Neural crest cell (in vitro differentiated cells): ENCODE data around the gene INAVA. TPM values are rescaled to one million over a fixed set of nuclear protein-coding genes. Genes with fewer than 3 reads are reported as not detected.

Experiments
- DNase-seq: peaks from one replicate; pipeline ENCODE4 v3.0.0; 2021; ENCODE audit warnings: low read depth, mixed read lengths, low spot score
- H3K27ac Mint-ChIP-seq: one replicate; pipeline ENCODE4 v1.8.0; 2021; ENCODE audit warnings: mild to moderate bottlenecking, mixed read lengths; ENCODE audit not compliant: unreplicated experiment
- H3K27me3 Mint-ChIP-seq: 2 replicates; pipeline ENCODE4 v1.8.0; 2021; ENCODE audit warnings: low read depth, mild to moderate bottlenecking, mixed read lengths
- H3K36me3 Mint-ChIP-seq: 2 replicates; pipeline ENCODE4 v1.8.0; 2021; ENCODE audit warnings: low read depth, mild to moderate bottlenecking, mixed read lengths
- H3K4me1 Mint-ChIP-seq: 2 replicates; pipeline ENCODE4 v1.8.0; 2021; ENCODE audit warnings: mixed read lengths
- H3K4me3 Mint-ChIP-seq: one replicate; pipeline ENCODE4 v1.8.0; 2021; ENCODE audit warnings: mild to moderate bottlenecking, mixed read lengths
- H3K9me3 Mint-ChIP-seq: 2 replicates; pipeline ENCODE4 v1.8.0; 2021; ENCODE audit warnings: mixed read lengths
- CTCF ChIP-seq: fragments of 200-600 bp; sonication (generic); conservative IDR thresholded peaks from 2 replicates; pipeline ENCODE4 v1.5.0; 2021; ENCODE audit warnings: antibody characterized with exemption, mild to moderate bottlenecking
- total RNA-seq: library from RNA; stranded (reverse); gene quantifications from 2 replicates; pipeline ENCODE4 v1.2.1, GENCODE V29; 2021

The INAVA gene
- total RNA-seq, 1 donor from 2014 or later: 51.8 TPM

- no peak for DNase-seq
Observed at GRCh38 chr1:200916152-200916551, 21.5 kb downstream of the INAVA start.

GRCh38 chr1:200916681-200917080, 22.0 kb downstream of the INAVA start:
- Mint-ChIP-seq H3K4me1 (no peaks in the 10 kb centered on the region), H3K27me3 (no peaks in the 10 kb centered on the region), H3K4me3 (no peak overlapping the region), H3K27ac (peak overlapping the region; percentile 69), H3K9me3 (no peaks in the 10 kb centered on the region), H3K36me3 (no peaks in the 10 kb centered on the region)
- no peak for TF ChIP-seq CTCF
- no peak for DNase-seq

More at GRCh38 chr1:200916152-200916551, 21.5 kb downstream of the INAVA start:
- Mint-ChIP-seq H3K4me3 (no peak overlapping the region), H3K4me1 (no peaks in the 10 kb centered on the region), H3K27me3 (no peaks in the 10 kb centered on the region), H3K27ac (no peak overlapping the region), H3K9me3 (no peaks in the 10 kb centered on the region), H3K36me3 (no peaks in the 10 kb centered on the region)
- TF ChIP-seq CTCF: no peak

- Mint-ChIP-seq H3K9me3 (no peaks in the 10 kb centered on the region), H3K27ac (no peak overlapping the region), H3K36me3 (no peaks in the 10 kb centered on the region), H3K4me3 (no peak overlapping the region), H3K27me3 (no peaks in the 10 kb centered on the region), H3K4me1 (no peaks in the 10 kb centered on the region)
- DNase-seq: no peak
- no peak for TF ChIP-seq CTCF
Observed at GRCh38 chr1:200917291-200917817, 22.7 kb downstream of the INAVA start.

GRCh38 chr1:200918006-200918405, 23.3 kb downstream of the INAVA start:
- DNase-seq: no peak
- Mint-ChIP-seq H3K27me3 (no peaks in the 10 kb centered on the region), H3K9me3 (no peaks in the 10 kb centered on the region), H3K27ac (no peak overlapping the region), H3K36me3 (no peaks in the 10 kb centered on the region), H3K4me3 (no peak overlapping the region), H3K4me1 (no peaks in the 10 kb centered on the region)
- no peak for TF ChIP-seq CTCF

GRCh38 chr1:200919386-200919785, 24.7 kb downstream of the INAVA start:
- no peak for DNase-seq
- Mint-ChIP-seq H3K9me3 (no peaks in the 10 kb centered on the region), H3K36me3 (no peaks in the 10 kb centered on the region), H3K27ac (peak overlapping the region; percentile 43), H3K4me1 (no peaks in the 10 kb centered on the region), H3K4me3 (no peak overlapping the region), H3K27me3 (no peaks in the 10 kb centered on the region)
- TF ChIP-seq CTCF: no peak
